Brain microvascular endothelial cell (primary cell): ENCODE data around the gene PHB1.
"Not testable (repeated sequence)": the region's sequence is repeated elsewhere in the genome, so short reads cannot be mapped to it uniquely, and the experiment has no call there.

Experiments used
- DNase-seq: peaks from one replicate; pipeline ENCODE4 v3.0.0-alpha.2; 2020
- H3K27ac ChIP-seq: fragments of 250-450 bp; sonication (Bioruptor Pico); 2 replicates; pipeline ENCODE4 v1.5.1; 2020; ENCODE audit warnings: mild to moderate bottlenecking, moderate library complexity
- H3K27me3 ChIP-seq: fragments of 250-450 bp; sonication (Bioruptor Pico); replicated peaks from 2 replicates; pipeline ENCODE4 v1.5.1; 2020; ENCODE audit warnings: mild to moderate bottlenecking
- H3K36me3 ChIP-seq: fragments of 250-450 bp; sonication (Bioruptor Pico); replicated peaks from 2 replicates; pipeline ENCODE4 v1.5.1; 2020; ENCODE audit warnings: mild to moderate bottlenecking
- H3K4me3 ChIP-seq: 2 replicates; pipeline ENCODE4 v1.5.1; 2011; ENCODE audit warnings: low read depth, mild to moderate bottlenecking, control low read depth, low read length, moderate library complexity
- CTCF ChIP-seq: IDR thresholded peaks from 2 replicates; pipeline ENCODE4 v1.5.1; 2011; ENCODE audit warnings: low read depth, mild to moderate bottlenecking, moderate library complexity, low read length, control low read depth, inconsistent platforms; ENCODE audit errors: missing control alignments
- in situ Hi-C: cut with HindIII; loops from 2 replicates; pipeline ENCODE4 v1.10.0; 2017; ENCODE audit warnings: low sequenced_read_pairs, low pct_ligation_motif_present

The PHB1 gene

GRCh38 chr17:49397586-49397985, 17.1 kb downstream of the PHB1 start:
- TF ChIP-seq CTCF, result no peak
- no peak overlapping the region for H3K4me3 ChIP-seq
- H3K36me3 ChIP-seq, result peaks cover under 1% of the 10 kb centered on the region
- no peak overlapping the region for H3K27ac ChIP-seq
- in situ Hi-C loops, result no loop called here
- no peak for DNase-seq
- H3K27me3 ChIP-seq, result no peaks in the 10 kb centered on the region

DNA sequence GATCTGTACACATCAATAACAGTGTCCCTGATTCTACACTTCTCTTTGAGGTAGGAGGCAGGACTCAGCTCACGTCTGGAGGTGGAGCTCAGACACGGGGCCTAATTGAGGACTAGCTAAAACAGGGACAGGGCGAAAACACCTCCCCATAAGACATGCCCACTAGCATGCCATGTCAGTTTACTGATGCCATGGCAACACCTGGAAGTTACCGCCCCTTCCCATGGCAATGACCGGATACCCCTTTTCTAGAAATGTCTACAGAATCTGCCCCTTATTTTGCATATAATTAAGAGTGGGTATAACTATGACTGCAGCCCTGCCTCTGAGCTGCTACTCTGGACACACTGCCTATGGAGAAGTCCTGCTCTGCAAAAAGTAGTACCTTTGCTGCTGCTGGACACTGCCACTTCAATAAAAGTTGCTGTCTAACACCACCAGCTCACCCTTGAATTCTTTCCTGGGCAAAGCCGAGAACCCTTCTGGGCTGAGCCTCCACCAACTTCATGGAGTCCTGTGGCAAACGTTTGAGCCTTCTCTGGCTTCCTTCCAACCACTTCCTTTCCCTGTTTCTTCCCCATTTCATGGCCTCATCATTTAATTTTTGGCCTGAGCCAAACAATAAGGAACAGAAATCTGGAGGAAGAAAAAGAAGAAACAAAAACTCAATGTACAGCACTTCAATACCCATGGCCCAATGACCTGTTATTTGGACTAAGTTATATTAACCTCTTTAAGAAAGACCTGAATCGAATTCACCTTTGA, 21.0 kb downstream of the PHB1 start:
- in situ Hi-C loops, result no loop called here
- DNase-seq, result no peak
- no peak overlapping the region for H3K27ac ChIP-seq
- TF ChIP-seq CTCF, result no peak
- H3K27me3 ChIP-seq, result no peaks in the 10 kb centered on the region
- no peaks in the 10 kb centered on the region for H3K36me3 ChIP-seq
- H3K4me3 ChIP-seq, result no peak overlapping the region

DNA sequence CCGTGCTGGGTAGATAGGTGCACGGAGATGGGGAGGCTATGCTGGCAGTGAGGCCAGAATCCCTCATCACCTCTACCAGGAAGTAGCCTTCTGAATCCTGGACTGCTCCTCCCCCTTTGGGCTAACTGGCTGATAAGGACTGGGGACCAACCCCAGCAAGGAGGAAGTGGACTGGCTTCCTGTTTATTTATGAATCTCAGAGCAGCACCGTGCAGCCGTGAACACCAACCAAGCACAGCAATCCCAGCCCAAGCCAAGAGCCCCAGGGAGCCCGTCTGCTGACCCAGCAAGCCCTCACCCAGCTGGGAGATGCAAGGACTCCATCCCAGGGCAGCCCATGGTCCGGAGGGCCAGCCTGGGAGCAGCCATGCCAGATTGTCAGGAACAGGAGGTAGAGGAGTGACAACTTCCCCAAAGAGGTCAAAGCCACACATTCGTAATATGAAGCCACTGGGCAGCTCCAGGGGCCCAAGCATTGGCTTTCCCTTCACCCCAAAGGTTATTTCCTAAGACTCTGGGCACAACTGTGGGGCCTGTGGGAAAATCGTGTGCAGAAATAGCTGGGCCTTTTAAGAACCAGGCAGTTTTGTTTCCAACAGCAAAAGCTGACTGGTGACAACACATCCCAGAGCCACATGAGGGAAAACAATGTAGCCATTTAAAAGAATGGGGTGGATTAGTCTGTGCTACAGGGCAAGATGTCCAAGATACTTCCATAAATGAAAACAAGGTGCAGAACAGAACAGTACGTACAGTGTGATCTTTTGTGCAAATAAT, 23.9 kb downstream of the PHB1 start:
- no peaks in the 10 kb centered on the region for H3K36me3 ChIP-seq
- no peak overlapping the region for H3K27ac ChIP-seq
- H3K27me3 ChIP-seq, result no peaks in the 10 kb centered on the region
- no peak for DNase-seq
- in situ Hi-C loops, result no loop called here
- no peak for TF ChIP-seq CTCF
- H3K4me3 ChIP-seq, result no peak overlapping the region

GRCh38 chr17:49389514-49390347, 25.0 kb downstream of the PHB1 start:
- H3K36me3 ChIP-seq, H3K27me3 ChIP-seq, DNase-seq, H3K4me3 ChIP-seq, in situ Hi-C loops, H3K27ac ChIP-seq: not testable (repeated sequence)

DNA sequence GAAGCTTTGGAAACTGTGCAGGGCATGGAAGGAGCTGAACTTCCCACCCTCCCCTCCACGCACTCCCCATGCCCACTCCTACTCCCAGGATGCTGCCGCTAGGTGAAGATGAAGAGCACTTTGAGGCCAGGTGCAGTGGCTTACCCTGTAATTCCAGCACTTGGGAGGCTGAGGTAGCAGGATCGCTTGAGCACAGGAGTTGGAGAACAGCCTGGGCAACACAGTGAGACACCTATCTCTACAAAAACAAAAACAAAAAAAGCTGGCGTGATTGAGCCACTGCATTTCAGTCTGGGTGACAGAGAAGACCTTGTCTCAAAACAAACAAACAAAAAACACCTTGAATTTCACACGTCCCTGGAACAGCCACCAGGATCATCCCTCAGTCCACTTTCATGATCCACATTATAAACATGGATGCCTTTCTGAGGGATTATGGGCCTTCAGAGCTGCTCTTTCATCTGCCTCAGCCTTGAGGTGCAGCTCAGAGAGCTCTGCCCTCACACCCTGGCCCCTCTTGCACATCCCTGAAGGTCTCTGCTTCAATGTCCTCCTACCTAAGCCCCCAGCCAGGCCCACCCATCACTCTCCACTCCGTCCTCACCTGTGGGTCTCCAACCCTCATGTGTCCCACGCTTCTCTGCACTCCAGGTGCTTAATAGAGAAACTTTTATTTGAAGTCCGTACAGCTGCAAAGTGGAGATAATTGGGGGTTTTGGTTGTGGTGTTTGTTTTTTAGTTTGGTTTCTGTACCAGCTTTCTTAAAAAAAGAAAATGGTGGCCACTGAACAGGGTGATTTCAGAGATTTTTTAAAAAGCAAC, 25.8 kb downstream of the PHB1 start:
- Histone ChIP-seq H3K4me3 (no peak overlapping the region), H3K27ac (no peak overlapping the region), H3K36me3 (no peaks in the 10 kb centered on the region), H3K27me3 (no peaks in the 10 kb centered on the region)
- TF ChIP-seq CTCF, result no peak
- DNase-seq, result no peak
- in situ Hi-C loops, result no loop called here
